Gastroesophageal sphincter (tissue), 4 donors: Measurements from ENCODE around the gene SELENOS. TPM values are rescaled to one million over a fixed set of nuclear protein-coding genes. Genes with fewer than 3 reads are reported as not detected.
A peak's percentile ranks its signal among the peaks of the same experiment; 100 is the strongest.

ENCODE experiments used
- ATAC-seq: fragments of 150-250 bp; one replicate; pipeline ENCODE4 v1.9.1; 2016; ENCODE audit warnings: mild to moderate bottlenecking, moderate library complexity
- H3K27ac ChIP-seq, 4 donors: fragments of 200-600 bp; sonication (generic) in 3 of 4; 1 replicate in 3 of 4; 2 replicates in 1 of 4; pipeline ENCODE4 v1.5.1; 2016 to 2019
- H3K27me3 ChIP-seq: fragments of 200-600 bp; sonication (generic); one replicate; pipeline ENCODE4 v1.5.1; 2019
- H3K36me3 ChIP-seq, 2 donors: fragments of 200-600 bp; sonication (generic); one replicate each; pipeline ENCODE4 v1.5.1; 2019; ENCODE audit warnings: control low read depth in 1 of 2
- H3K4me1 ChIP-seq, 3 donors: fragments of 200-600 bp; sonication (generic); 1 replicate in 2 of 3; 2 replicates in 1 of 3; pipeline ENCODE4 v1.5.1; 2016 to 2019; ENCODE audit warnings: control low read depth in 2 of 3
- H3K4me3 ChIP-seq, 2 donors: fragments of 200-600 bp; sonication (generic); one replicate each; pipeline ENCODE4 v1.5.1; 2019; ENCODE audit warnings: mild to moderate bottlenecking in 1 of 2, moderate library complexity in 1 of 2
- H3K9me3 ChIP-seq, 3 donors: fragments of 200-600 bp; sonication (generic); one replicate each; pipeline ENCODE4 v1.5.1; 2017 to 2019; ENCODE audit warnings: control low read depth in 2 of 3
- EP300 ChIP-seq: sonication (generic); formaldehyde crosslinking; IDR thresholded peaks from one replicate; pipeline ENCODE4 v1.6.1; 2017; ENCODE audit warnings: antibody characterized with exemption, mild to moderate bottlenecking
- POLR2A ChIP-seq, 2 donors: fragments of 450-650 bp; IDR thresholded peaks; one replicate each; pipeline ENCODE4 v1.6.1; 2017; ENCODE audit warnings: antibody characterized with exemption in 2 of 2, mild to moderate bottlenecking in 2 of 2, moderate library complexity in 1 of 2
- POLR2AphosphoS5 ChIP-seq: sonication (generic); formaldehyde crosslinking; IDR thresholded peaks from one replicate; pipeline ENCODE4 v1.6.1; 2017; ENCODE audit warnings: antibody characterized with exemption
- WGBS, 2 donors: methylation state at CpG; one replicate each; pipeline ENCODE4 v1.1.5; 2018; ENCODE audit warnings: low coverage in 1 of 2; 5-methylcytosine and 5-hydroxymethylcytosine counted together
- total RNA-seq, 4 donors: library from RNA; depleted of rRNA; stranded (reverse); fragments of >200 nt; gene quantifications; one replicate each; pipeline ENCODE4 v1.1.0, GENCODE V29; 2016
- TF ChIP-seq, protein P1 (sequence below), 4 experiments: fragments of 200-600 bp in 2 of 4; fragments of 450-650 bp in 2 of 4; sonication (generic) in 1 of 4; IDR thresholded peaks; one replicate each; pipeline ENCODE4 v1.5.1; 2017 to 2019; ENCODE audit warnings: antibody characterized with exemption in 4 of 4, mild to moderate bottlenecking in 2 of 4, moderate library complexity in 2 of 4

Gene SELENOS
- total RNA-seq, 4 donors from 2014 or later = 56.1 to 75.5 (median 64.5) TPM

DNA sequence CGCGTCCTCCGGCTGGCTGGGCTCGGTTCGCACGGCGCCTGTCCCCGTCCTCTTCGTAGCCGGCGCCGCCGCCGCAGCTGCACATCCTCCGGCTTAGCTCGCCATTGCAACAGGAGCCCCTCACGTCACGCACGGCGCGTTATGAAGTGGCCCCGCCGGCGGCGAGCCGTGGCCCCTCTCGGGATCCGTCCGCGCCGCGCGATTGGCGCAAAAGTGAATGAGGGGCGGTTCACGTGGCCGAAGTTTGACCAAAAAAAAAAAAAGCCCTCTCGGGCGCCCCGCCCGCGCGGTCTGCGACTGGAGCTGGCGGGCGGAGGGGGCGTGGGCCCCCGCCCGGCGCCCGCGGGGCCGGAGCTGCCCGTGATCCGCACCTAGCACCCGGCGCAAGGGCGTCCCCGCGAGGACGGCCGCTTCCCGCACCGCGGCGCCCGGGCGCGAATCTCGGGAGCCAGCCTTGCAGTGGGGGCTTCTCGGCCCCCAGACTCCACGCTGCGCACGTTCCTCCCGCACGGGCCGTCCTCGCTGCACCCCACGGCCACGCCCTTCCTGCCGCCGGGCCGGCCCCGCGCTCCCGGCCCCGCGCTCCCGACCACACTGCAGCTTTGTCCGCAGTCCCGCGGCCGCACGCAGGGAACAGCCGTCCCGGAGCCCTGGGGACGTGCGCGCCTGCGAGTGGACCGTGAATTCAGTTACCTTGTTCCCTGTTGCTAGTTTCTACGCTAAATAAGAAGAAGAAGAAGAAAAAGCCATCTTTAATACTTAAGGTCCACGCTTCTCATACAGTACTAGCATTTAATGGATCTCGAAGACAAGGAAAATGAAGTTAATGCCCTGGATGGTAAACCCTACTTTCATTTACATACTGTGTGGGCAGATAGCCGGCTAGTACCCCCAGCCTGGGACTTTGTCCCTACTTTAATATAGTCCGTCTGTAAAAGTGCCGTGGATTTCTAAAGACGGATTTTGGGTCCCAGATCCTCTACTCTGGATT lies 25.2 kb downstream of the SELENOS start, which contains the start of gene CHSY1:
Gene CHSY1, minus strand, starts transcription at position 219 of the 991 bp plus-strand sequence. CDS start 592 bp downstream, outside the sequence.
- TF ChIP-seq EP300 = no peak
- peak; percentile 99 for TF ChIP-seq POLR2AphosphoS5
- TF ChIP-seq, protein P1, sequence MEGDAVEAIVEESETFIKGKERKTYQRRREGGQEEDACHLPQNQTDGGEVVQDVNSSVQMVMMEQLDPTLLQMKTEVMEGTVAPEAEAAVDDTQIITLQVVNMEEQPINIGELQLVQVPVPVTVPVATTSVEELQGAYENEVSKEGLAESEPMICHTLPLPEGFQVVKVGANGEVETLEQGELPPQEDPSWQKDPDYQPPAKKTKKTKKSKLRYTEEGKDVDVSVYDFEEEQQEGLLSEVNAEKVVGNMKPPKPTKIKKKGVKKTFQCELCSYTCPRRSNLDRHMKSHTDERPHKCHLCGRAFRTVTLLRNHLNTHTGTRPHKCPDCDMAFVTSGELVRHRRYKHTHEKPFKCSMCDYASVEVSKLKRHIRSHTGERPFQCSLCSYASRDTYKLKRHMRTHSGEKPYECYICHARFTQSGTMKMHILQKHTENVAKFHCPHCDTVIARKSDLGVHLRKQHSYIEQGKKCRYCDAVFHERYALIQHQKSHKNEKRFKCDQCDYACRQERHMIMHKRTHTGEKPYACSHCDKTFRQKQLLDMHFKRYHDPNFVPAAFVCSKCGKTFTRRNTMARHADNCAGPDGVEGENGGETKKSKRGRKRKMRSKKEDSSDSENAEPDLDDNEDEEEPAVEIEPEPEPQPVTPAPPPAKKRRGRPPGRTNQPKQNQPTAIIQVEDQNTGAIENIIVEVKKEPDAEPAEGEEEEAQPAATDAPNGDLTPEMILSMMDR (IDR thresholded peaks at IDR 0.05) = peak in 3 of 4 experiments; percentile 32 to 56 (median 36)
- peak; percentile 91 to 97 for TF ChIP-seq POLR2A (IDR thresholded peaks at IDR 0.05)
- peak; percentile 89 for ATAC-seq
- 0 to 6% methylated on average over 6 of the region's 108 CpGs for WGBS, 2 donors

DNA sequence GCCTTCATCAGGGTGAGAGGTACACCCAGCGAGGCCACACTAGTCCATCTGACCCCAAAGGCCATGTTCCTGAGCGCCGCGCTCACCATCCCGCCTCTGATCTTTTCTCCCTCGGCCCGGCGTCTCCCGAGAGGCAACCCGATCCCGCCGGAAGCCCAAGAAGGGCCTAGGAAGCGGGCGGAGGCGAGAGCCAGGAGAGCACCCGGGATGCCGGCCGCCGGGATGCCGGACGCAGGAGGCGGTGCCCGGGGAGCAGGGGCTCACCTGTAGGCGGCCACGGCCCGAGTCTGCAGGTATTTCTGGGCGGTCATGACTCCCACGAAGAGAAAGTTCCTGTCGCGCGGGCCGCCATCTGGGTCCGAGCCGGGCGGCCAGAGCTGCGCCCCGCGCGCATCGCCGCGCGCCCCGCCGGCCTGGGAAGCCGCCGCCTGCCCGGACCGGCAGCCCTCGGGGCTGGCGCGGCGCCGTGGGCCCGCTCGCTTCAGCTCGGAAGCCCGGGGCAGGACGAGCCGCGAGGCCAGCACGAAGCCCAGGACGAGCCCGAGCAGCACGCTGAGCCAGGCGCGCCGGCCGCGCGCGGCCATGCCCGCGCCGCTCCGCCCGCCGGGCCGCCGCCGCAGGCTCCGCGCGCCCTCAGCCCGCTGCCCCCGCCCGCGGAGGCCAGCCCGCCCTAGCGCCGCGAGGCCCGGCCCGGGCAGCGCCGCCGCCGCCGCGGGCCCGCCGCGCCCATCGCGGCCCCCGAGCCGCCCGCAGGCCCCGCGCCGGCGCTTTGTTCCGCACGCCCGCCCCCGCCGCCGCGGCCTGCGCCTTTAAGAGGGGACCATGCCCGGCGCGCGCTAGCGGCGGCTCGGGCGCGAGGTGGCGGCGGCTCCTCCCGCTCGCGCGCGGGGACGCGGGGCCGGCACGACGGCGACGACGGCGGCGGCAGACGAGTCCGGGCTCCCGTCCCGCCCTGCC lies 26.1 kb downstream of the SELENOS start:
- H3K4me3 ChIP-seq = peak overlapping the region; percentile 85 to 98
- peaks cover 0 to 7% of the 10 kb centered on the region in 2 donors for H3K36me3 ChIP-seq
- H3K27me3 ChIP-seq = no peaks in the 10 kb centered on the region
- no peaks in the 10 kb centered on the region for H3K9me3 ChIP-seq
- H3K27ac ChIP-seq = peak overlapping the region; percentile 73 to 98 (median 94)
- 0% methylated on average over 1 of the region's 150 CpGs; no CpG with 5 or more reads in 1 of the 2 donors for WGBS, 2 donors
- peaks cover 0 to 59% (median 15%) of the 10 kb centered on the region in 3 donors for H3K4me1 ChIP-seq
- TF ChIP-seq POLR2A (IDR thresholded peaks at IDR 0.05) = no peak
- TF ChIP-seq POLR2AphosphoS5 = no peak
- no peak for TF ChIP-seq EP300
- TF ChIP-seq, protein P1 (IDR thresholded peaks at IDR 0.05) = peak in 3 of 4 experiments; percentile 9 to 21 (median 14)
- ATAC-seq = peak; percentile 66

More for the DNA sequence above, 25.2 kb downstream of the SELENOS start, which contains the start of gene CHSY1:
- Histone ChIP-seq H3K27ac (peak within 1 kb of the TSS; percentile 73 to 98 (median 94)), H3K9me3 (no peaks in the 10 kb centered on the region), H3K4me3 (peak within 1 kb of the TSS; percentile 85 to 98), H3K27me3 (no peaks in the 10 kb centered on the region), H3K36me3 (peaks cover 0 to 7% of the 10 kb centered on the region in 2 donors), H3K4me1 (peaks cover 0 to 49% (median 15%) of the 10 kb centered on the region in 3 donors)

DNA sequence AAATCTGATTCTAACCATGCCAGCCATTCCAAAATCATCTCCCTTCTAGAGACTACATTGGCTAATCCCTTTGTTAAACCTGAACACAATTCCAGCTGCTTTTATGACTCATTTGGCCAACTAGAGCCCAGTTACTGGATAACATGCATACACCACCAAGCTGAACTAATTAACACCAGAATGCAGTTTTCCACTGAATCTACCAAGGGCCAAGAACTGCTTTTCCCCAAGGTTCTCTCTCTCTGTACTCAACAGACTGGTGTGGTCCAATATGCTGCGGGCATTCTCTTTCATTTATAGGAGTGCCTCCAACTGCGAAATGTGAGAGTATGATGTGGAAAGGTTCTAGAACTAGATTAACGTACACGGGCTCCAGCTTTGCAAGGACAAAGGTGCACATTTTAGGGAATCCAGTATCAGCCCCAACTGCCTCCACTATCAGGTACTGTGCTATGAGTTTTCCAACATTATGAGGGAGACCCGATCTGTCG lies 26.9 kb downstream of the SELENOS start:
- Histone ChIP-seq H3K27ac (peak overlapping the region; percentile 73 to 98 (median 92)), H3K27me3 (no peaks in the 10 kb centered on the region), H3K36me3 (peaks cover 0 to 7% of the 10 kb centered on the region in 2 donors), H3K4me3 (peak overlapping the region; percentile 85 to 98), H3K9me3 (no peaks in the 10 kb centered on the region), H3K4me1 (peaks cover 0 to 66% (median 15%) of the 10 kb centered on the region in 3 donors)
- WGBS, 2 donors = 10 to 11% methylated on average over 4 to 5 of the region's 6 CpGs
- ATAC-seq = no peak
- no peak for TF ChIP-seq EP300
- no peak for TF ChIP-seq POLR2A (IDR thresholded peaks at IDR 0.05)
- TF ChIP-seq, protein P1 (IDR thresholded peaks at IDR 0.05) = peak in 1 of 4 experiments; percentile 19
- peak; percentile 38 for TF ChIP-seq POLR2AphosphoS5

DNA sequence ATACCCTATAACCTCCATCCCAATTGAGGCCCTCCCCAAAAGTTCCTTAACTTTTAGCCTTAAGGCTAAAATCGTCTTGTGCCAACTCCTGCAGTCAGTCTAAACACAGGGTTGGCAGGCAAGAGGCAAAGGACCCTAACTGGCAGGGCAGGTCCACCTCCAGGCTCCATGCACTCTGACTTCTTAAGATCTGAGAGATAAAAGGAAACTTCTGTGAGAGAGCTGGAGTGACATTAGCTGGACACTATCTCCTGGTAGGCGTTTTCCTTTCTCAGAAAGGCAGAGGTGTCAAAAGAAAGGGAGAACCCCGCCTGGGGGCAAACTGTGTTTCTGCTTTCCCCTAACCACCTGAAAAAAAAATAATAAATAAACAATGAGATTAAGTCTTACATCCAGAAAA lies 29.0 kb downstream of the SELENOS start:
- H3K27me3 ChIP-seq = no peaks in the 10 kb centered on the region
- no peak for ATAC-seq
- peaks cover 0 to 87% (median 26%) of the 10 kb centered on the region in 3 donors for H3K4me1 ChIP-seq
- no peaks in the 10 kb centered on the region for H3K9me3 ChIP-seq
- no peak overlapping the region for H3K4me3 ChIP-seq
- H3K27ac ChIP-seq = peak overlapping the region in 1 of 4 donors; percentile 41
- H3K36me3 ChIP-seq = peaks cover 0 to 7% of the 10 kb centered on the region in 2 donors
- TF ChIP-seq, protein P1 (IDR thresholded peaks at IDR 0.05) = no peak
- TF ChIP-seq EP300 (no peak), POLR2A (IDR thresholded peaks at IDR 0.05) (no peak), POLR2AphosphoS5 (no peak)
- WGBS, 2 donors = 38% methylated on average over 1 of the region's 3 CpGs; no CpG with 5 or more reads in 1 of the 2 donors
